Stimulated activated CD4-positive, alpha-beta T cell treated with anti-CD3 and anti-CD28 coated beads, Interleukin-12 subunit alpha, Interleukin-12 subunit beta, amount 100 ng/mL, for 24 hours (primary cell): ENCODE measurements around the gene IL24.

Source experiments
- DNase-seq, 2 experiments: peaks; one replicate each; pipeline ENCODE4 v3.0.0-alpha.2; 2020; ENCODE audit warnings: low read depth in 2 of 2

IL24 gene

GRCh38 chr1:206925106-206925736 is 28.0 kb downstream of the IL24 start:
- DNase-seq = peak in 1 of 2 experiments; percentile 45

- DNase-seq = no peak
Measured at GRCh38 chr1:206926286-206926685, 29.0 kb downstream of the IL24 start.

- no peak for DNase-seq
Measured at GRCh38 chr1:206929524-206929923, 32.3 kb downstream of the IL24 start.

DNA sequence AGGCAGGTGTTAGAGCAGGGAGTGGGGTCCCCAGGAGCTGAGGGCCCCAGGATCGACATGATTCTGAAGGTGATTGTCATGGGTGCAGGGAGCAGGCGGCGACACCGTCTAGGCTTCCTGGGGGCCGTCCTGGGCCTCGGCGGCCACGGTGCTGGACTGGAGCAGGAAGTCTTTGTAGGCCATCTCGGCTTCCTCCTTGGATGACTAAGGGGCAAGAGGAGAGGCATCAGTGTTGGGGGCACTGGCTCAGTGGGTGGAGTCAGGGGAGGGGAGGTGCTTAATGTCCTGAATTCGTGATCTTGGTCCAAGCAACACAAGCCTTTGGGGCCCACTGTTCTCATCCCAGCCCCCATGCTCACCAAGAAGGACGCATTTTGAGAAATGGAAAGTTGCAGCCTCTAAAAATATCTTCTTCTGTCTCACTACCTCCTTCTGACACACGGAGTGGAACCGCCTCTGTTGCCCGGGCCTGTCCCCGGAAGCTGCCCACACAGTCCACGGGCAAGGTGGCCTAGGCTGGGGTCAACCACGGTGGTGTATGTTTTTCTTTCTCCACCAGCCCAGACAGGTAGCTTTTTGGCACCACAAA is 33.1 kb downstream of the IL24 start:
- DNase-seq = peak in 1 of 2 experiments; percentile 49

GRCh38 chr1:206931709-206932108 is 34.5 kb downstream of the IL24 start:
- DNase-seq = no peak

DNA sequence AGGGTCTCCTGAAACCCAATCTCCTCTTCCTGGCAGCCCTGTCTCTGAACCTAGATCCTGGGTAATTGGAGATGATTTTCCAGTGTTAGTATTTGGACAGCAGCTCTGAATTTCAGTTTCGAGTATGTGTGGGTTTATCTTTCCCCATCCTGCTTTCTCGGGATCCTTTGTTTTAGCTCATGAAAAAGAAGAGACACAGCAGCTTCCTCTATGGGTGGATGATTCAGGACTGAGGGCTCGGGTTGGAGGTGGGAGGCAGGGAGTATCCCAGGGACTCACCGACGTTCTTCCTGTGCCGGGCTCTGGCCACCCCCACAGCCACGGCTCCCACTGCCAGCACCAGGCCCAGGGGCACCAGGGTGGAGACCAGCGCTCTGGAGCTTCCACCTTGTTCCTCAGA is 34.9 kb downstream of the IL24 start:
- no peak for DNase-seq

DNA sequence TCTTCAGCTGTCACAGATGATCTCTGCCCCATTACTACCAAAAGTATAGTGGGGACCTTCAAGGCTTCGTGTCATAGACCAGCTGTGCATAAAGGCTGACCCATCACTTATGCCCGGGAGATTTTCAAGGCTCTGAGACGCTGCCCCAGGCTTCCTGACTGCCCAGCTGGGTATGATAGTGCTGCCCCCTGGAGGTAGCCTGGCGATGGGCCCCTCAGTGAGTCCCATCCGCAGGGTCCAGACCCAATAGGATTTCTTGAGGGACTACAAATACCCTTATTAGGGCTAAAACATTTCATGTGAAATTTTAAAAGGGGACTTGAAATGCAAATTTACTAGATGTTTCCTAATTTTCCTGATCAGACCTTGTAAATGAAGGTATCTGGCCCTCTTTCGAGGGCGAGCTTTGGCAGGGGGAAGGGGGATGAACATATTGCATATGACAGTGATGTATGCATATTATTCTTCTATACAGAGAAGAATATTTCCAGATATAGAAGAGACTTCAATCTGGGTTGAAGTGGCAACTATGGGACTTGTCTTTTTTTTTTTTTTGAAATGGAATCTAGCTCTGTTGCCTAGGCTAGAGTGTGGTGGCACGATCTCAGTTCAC is 36.2 kb downstream of the IL24 start:
- peak in 1 of 2 experiments; percentile 69 for DNase-seq

GRCh38 chr1:206935491-206936067 is 38.3 kb downstream of the IL24 start:
- peak in 1 of 2 experiments; percentile 48 for DNase-seq

DNA sequence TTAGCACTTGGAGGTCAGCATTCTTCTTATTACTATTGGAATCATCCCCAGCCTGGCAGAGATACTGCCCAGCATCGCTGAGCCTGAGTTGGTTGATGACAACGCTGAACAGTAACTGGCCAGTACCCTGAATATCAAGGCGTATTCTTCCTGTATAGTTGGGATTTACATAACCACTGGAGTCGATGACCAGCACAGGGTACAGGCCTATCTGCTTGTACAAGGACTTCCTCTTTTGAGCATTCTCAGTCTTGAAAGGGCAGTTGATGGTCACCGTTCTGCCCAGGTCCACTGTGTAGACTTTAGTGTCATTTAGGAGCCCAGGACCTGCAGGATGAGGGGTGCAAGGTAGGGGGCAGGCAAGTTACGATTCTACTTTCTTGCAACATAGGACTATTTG is 40.2 kb downstream of the IL24 start:
- DNase-seq = no peak

DNA sequence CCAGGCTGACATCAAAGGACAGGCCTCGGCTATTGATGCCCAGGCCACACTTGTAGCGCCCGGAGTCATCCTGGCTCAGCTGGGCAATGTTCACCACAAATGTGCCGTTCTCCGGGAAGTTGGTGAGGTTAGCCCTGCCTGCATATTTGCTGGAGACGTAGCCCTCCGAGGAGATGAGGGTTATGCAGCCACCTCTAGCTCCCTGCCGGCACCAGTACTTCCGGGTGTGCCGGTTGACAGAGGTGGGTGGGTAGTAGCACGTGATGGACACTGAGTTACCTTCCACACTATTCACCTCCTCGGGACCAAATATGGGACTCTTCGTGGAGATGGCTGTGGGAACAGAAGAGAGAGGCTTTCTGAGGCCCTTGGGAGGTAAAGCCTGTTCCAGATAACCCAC is 41.9 kb downstream of the IL24 start:
- no peak for DNase-seq

- DNase-seq = no peak
Measured at GRCh38 chr1:206939841-206940587, 42.8 kb downstream of the IL24 start.

- no peak for DNase-seq
Measured at GRCh38 chr1:206940588-206940936, 43.3 kb downstream of the IL24 start.

DNA sequence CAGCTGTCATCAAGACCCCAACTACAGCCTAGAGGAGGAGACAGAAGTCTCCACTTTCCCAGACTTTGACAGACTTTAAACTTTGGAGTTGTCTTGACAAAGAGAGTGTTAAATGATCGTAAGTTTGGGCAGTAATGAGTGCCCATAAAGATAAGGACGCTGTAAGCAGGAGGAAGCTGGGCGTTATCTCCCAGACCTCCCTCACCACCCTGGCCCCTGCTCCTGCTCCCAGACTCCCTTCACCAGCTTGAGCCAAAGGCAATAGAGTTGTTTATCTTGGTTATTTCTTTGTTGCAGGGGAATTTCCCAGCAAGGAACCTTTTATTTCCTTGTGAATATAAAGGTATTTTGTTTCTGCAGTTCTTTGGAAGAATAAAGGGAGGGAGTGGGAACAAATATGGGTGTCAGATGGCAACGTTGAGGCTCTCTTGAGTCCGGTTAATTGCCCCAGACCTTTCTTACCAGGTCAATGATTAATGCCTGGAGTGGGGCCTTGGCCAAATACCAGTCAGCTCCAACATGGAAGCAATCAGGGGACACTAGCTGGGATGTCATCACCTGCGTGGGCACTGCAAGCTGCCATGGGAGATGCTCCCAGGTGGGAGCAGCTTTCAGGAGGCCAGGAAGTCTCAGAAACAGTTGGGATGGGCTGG is 44.6 kb downstream of the IL24 start:
- no peak for DNase-seq

- DNase-seq = no peak
Measured at GRCh38 chr1:206944703-206945102, 47.5 kb downstream of the IL24 start.

DNA sequence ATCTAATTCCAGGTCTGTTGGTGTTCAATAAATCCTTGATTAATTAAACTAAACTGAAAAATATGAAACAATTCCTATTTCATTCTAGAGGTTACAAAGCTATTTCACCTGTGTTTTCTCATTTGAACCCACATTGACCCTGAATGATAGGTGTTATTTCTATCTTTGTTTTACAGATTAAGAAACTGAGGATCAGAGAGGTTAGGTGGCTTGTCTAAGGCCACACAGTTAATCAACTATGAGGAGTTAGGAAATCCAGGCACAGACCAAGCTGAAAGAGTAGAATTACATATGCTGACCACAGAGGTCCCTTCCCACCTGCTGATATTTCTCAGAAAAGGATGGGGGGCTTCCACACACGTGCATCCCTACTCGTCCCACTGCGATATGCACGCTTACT is 48.5 kb downstream of the IL24 start:
- no peak for DNase-seq

DNA sequence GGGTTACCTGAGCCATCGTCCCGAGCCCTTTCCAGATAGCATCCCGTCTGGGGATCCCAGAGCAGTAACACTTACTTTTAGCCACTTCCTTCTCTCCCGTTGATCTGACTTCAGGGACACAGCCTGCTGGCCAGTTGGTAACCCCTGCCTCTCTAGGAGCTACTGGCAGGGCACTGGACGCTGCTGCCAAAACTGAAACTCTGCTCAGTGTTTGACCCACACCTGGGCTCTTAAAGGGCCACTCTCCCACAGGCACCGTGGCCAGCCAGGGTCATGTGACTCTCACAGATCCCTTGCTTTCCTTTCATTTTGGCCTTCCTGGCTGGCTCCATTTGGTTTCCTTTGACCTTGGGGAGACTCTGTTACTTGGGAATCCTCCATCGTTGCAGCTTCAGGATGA is 49.0 kb downstream of the IL24 start, which contains the start of gene PIGR:
TSS of gene PIGR (minus strand) at position 206 of the 400 bp plus-strand sequence. CDS start 5,935 bp downstream, outside the sequence.
- no peak for DNase-seq

- DNase-seq = no peak
Measured at GRCh38 chr1:206947255-206947654, 50.0 kb downstream of the IL24 start.

GRCh38 chr1:206949208-206949607 is 52.0 kb downstream of the IL24 start:
- DNase-seq = no peak

GRCh38 chr1:206949641-206950040 is 52.4 kb downstream of the IL24 start:
- no peak for DNase-seq

- no peak for DNase-seq
Measured at GRCh38 chr1:206951318-206952100, 54.3 kb downstream of the IL24 start.

- DNase-seq = no peak
Measured at GRCh38 chr1:206952171-206952570, 54.9 kb downstream of the IL24 start.
